NB4 (cell line): ENCODE data around the gene DGKG.

ENCODE experiments used
- DNase-seq: peaks from one replicate; pipeline ENCODE4 v3.0.0; 2010; ENCODE audit warnings: low read depth
- H3K4me3 ChIP-seq: one replicate; pipeline ENCODE4 v1.5.1; 2011; ENCODE audit warnings: mild to moderate bottlenecking, low read depth, low read length, moderate library complexity
- MYC ChIP-seq: IDR thresholded peaks from 2 replicates; pipeline ENCODE4 v1.6.1; 2011; ENCODE audit warnings: low read depth, low read length
- POLR2A ChIP-seq: IDR thresholded peaks from 2 replicates; pipeline ENCODE4 v1.6.1; 2011; ENCODE audit warnings: mild to moderate bottlenecking; ENCODE audit not compliant: insufficient read length; ENCODE audit errors: extremely low read depth
- TF ChIP-seq, protein P1 (sequence below): IDR thresholded peaks from 2 replicates; pipeline ENCODE4 v1.6.1; 2011; ENCODE audit warnings: low read depth, low read length
- TF ChIP-seq, protein P2 (sequence below): IDR thresholded peaks from one replicate; pipeline ENCODE4 v1.5.1; 2012; ENCODE audit warnings: low read depth, low read length

Gene DGKG

GRCh38 chr3:186128158-186128557, 233.9 kb downstream of the DGKG start:
- no peak for DNase-seq

GRCh38 chr3:186127463-186127862, 234.6 kb downstream of the DGKG start:
- TF ChIP-seq MYC: no peak
- TF ChIP-seq POLR2A: no peak
- TF ChIP-seq, protein P1, sequence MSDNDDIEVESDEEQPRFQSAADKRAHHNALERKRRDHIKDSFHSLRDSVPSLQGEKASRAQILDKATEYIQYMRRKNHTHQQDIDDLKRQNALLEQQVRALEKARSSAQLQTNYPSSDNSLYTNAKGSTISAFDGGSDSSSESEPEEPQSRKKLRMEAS: no peak
- TF ChIP-seq, protein P2, sequence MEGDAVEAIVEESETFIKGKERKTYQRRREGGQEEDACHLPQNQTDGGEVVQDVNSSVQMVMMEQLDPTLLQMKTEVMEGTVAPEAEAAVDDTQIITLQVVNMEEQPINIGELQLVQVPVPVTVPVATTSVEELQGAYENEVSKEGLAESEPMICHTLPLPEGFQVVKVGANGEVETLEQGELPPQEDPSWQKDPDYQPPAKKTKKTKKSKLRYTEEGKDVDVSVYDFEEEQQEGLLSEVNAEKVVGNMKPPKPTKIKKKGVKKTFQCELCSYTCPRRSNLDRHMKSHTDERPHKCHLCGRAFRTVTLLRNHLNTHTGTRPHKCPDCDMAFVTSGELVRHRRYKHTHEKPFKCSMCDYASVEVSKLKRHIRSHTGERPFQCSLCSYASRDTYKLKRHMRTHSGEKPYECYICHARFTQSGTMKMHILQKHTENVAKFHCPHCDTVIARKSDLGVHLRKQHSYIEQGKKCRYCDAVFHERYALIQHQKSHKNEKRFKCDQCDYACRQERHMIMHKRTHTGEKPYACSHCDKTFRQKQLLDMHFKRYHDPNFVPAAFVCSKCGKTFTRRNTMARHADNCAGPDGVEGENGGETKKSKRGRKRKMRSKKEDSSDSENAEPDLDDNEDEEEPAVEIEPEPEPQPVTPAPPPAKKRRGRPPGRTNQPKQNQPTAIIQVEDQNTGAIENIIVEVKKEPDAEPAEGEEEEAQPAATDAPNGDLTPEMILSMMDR: no peak
- H3K4me3 ChIP-seq: no peak overlapping the region
- DNase-seq: no peak

More at GRCh38 chr3:186128158-186128557, 233.9 kb downstream of the DGKG start:
- H3K4me3 ChIP-seq: no peak overlapping the region
- TF ChIP-seq, protein P1: no peak
- no peak for TF ChIP-seq MYC
- TF ChIP-seq, protein P2: no peak
- TF ChIP-seq POLR2A: no peak

DNA sequence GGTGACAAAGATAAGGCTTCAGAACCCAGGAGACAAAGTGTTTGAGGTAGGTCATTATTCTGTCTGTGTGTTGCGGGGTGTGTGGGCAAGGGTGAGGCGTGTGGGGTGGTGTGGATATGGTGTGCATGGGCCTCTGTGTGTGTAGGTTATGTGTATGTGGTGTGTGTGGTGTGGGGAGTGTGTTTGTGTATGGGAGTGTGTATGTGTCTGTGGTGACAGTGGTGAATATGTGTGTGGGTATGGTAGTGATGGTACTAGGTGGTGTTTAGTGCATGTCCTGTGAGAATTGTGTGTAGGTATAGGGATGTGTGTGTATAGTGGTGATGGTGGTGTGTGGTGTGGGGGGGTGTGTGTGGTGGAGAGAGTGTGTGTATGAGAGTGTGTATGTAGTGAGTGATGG, 236.9 kb downstream of the DGKG start:
- H3K4me3 ChIP-seq: no peak overlapping the region
- no peak for TF ChIP-seq POLR2A
- TF ChIP-seq, protein P1: no peak
- TF ChIP-seq, protein P2: no peak
- no peak for TF ChIP-seq MYC
- DNase-seq: no peak

DNA sequence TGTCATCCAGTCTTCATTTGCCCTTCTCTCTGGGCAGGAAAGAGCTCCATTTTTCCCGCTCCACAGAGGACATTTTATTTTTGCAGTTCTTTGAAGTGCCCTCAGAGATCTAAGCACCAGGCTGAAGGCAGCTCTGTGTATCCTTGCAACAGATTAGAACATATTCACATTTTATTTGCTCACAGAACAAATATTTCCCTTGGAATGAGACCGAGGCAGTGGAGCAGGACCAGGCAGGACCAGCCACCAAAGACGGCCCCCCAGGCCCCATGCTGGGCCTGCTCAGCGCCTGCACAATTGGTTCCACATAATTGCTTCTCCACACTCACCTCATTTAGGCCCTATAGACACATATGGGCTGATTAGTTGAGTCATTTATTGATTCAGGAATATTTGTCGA, 237.4 kb downstream of the DGKG start:
- no peak for DNase-seq
- no peak for TF ChIP-seq POLR2A
- TF ChIP-seq MYC: no peak
- TF ChIP-seq, protein P1: no peak
- no peak overlapping the region for H3K4me3 ChIP-seq

DNA sequence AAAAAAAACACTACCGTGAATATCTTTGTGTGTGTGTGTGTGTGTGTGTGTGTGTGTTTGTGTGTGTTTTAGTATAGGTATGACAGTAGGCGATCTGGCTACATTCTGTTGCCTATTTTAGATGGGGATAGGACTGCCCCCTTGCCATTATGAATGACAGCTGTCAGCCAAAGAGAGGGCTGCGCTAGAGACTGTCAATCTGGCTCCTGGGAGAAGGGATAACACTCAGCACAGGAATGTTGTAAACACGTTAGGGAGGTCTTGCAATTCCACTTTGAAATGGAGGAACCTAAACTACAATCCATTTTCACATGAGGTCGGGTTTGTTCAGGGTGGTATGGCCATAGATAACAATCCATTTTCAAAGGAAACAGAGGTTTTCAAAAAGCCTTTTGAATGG, 239.0 kb downstream of the DGKG start:
- no peak for TF ChIP-seq POLR2A
- TF ChIP-seq, protein P2: no peak
- no peak for TF ChIP-seq MYC
- TF ChIP-seq, protein P1: no peak
- H3K4me3 ChIP-seq: no peak overlapping the region
- DNase-seq: no peak

GRCh38 chr3:186121968-186122367, 240.1 kb downstream of the DGKG start:
- TF ChIP-seq POLR2A (no peak), MYC (no peak)
- TF ChIP-seq, protein P1: no peak
- TF ChIP-seq, protein P2: no peak
- no peak overlapping the region for H3K4me3 ChIP-seq
- DNase-seq: no peak
